Activated CD8-positive, alpha-beta T cell treated with anti-CD3 and anti-CD28 coated beads, Interleukin-2, amount 10 ng/mL, durations not matched to agents 7 days and 5 days (primary cell): ENCODE measurements around the gene ZBTB7A. TPM values are rescaled to one million over a fixed set of nuclear protein-coding genes. Genes with fewer than 3 reads are reported as not detected.
"Not testable (repeated sequence)": the region's sequence is repeated elsewhere in the genome, so short reads cannot be mapped to it uniquely, and the experiment has no call there.

Experiments used
- ATAC-seq: fragments of 150-1000 bp; cut with Tn5 transposase; one replicate; pipeline ENCODE4 v1.10.0; 2021; ENCODE audit warnings: moderate library complexity
- CTCF ChIA-PET: fragments of 350-600 bp; sonication (Branson Sonifier 250); formaldehyde crosslinking; loops from one replicate; lab custom pipeline; 2021; ENCODE audit warnings: antibody characterized with exemption; lab: Charles Lee
- POLR2A ChIA-PET: fragments of 350-600 bp; sonication (Branson Sonifier 250); formaldehyde crosslinking; loops from one replicate; lab custom pipeline; 2021; ENCODE audit warnings: antibody characterized with exemption; lab: Charles Lee
- DNase-seq: peaks from one replicate; pipeline ENCODE4 v3.0.0-alpha.2; 2020
- H3K27ac Mint-ChIP-seq: one replicate; pipeline ENCODE4 v1.8.0; 2021; ENCODE audit warnings: mild to moderate bottlenecking, mixed read lengths
- H3K27me3 Mint-ChIP-seq: one replicate; pipeline ENCODE4 v1.8.0; 2021; ENCODE audit warnings: low read depth, mixed read lengths
- H3K36me3 Mint-ChIP-seq: one replicate; pipeline ENCODE4 v1.8.0; 2021; ENCODE audit warnings: low read depth, mixed read lengths
- H3K4me1 Mint-ChIP-seq: one replicate; pipeline ENCODE4 v1.8.0; 2021; ENCODE audit warnings: low read depth, mixed read lengths
- H3K4me3 Mint-ChIP-seq: one replicate; pipeline ENCODE4 v1.8.0; 2021; ENCODE audit warnings: mild to moderate bottlenecking, mixed read lengths
- H3K9me3 Mint-ChIP-seq: one replicate; pipeline ENCODE4 v1.8.0; 2022; ENCODE audit warnings: mixed read lengths; ENCODE audit not compliant: insufficient read depth
- total RNA-seq, 2 experiments: library from RNA; stranded (reverse); gene quantifications; one replicate each; pipeline ENCODE4 v1.2.3, GENCODE V29; 2021

Gene ZBTB7A
- total RNA-seq, 2 experiments from 2014 or later: 59.1 to 63.1 TPM

DNA sequence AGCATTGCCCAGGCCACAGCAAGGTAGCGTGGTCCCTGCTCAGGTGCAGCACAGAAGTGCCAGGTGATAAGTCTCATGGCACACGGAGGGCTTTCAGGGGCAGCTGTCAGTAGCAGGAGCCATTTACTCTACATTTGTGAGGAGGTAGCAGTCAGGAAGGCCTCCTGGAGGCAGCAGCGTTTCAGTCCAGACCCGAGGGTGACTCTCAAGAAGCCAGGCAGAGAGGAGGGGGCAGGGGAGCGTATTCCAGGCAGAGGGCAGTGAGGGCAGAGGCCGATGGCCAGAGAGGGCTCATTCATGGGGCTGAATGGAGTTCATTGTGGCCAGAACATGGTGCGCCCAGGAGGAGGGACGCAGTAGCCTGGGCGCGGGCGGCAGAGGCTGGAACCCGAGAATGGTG is 50.2 kb downstream of the ZBTB7A start:
- peaks cover 8% of the 10 kb centered on the region for H3K4me1 Mint-ChIP-seq
- peaks cover 13% of the 10 kb centered on the region for H3K36me3 Mint-ChIP-seq
- ATAC-seq: no peak
- CTCF ChIA-PET: no interaction called here
- POLR2A ChIA-PET: interaction anchor here (0.6 kb wide), 1 partner anchor 15 kb away, joined by 3 read pairs; no protein-coding TSS in a partner anchor
- H3K27ac Mint-ChIP-seq: no peak overlapping the region
- H3K4me3 Mint-ChIP-seq: no peak overlapping the region
- no peaks in the 10 kb centered on the region for H3K27me3 Mint-ChIP-seq
- H3K9me3 Mint-ChIP-seq: no peaks in the 10 kb centered on the region
- DNase-seq: no peak

DNA sequence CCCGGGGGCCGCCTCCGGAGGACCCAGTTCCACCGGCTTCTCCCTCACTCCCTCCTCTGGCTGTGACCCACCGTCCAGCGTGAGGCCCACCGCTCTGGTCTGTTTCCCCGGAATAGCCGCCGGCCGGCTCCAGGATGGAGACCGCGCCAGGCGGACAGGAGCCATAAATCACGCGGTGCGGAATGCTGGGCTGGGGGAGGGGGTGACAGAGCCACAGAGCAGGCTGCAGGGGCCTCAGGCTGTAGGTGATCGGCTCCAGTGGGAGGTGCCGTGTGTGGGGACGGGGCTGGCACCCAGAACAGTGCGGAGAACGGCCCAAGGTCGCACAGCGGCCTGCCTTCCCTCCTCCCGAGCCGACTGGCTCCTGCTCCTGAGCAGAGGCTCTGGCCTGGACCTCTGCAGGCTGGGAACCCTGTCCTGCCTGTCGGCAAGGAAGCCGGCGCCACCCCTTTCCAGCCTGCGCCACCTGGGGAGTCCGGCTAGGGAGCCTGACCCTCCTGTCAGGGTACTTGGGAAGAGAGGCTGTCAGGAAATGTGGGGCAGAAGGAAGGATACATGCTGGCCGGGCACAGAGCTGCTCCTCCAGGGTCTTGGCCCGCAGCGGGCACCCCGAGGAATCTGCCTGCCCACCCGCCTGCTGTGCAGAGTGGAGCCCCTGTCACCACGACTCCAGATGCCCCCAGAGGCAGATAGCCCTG is 50.8 kb downstream of the ZBTB7A start:
- Mint-ChIP-seq H3K4me3 (no peak overlapping the region), H3K27me3 (no peaks in the 10 kb centered on the region), H3K4me1 (peaks cover 8% of the 10 kb centered on the region), H3K36me3 (peaks cover 9% of the 10 kb centered on the region), H3K27ac (no peak overlapping the region), H3K9me3 (no peaks in the 10 kb centered on the region)
- no peak for ATAC-seq
- DNase-seq: no peak
- POLR2A ChIA-PET: interaction anchor here (0.6 kb wide), 1 partner anchor 16 kb away, joined by 3 read pairs; no protein-coding TSS in a partner anchor
- CTCF ChIA-PET: no interaction called here

DNA sequence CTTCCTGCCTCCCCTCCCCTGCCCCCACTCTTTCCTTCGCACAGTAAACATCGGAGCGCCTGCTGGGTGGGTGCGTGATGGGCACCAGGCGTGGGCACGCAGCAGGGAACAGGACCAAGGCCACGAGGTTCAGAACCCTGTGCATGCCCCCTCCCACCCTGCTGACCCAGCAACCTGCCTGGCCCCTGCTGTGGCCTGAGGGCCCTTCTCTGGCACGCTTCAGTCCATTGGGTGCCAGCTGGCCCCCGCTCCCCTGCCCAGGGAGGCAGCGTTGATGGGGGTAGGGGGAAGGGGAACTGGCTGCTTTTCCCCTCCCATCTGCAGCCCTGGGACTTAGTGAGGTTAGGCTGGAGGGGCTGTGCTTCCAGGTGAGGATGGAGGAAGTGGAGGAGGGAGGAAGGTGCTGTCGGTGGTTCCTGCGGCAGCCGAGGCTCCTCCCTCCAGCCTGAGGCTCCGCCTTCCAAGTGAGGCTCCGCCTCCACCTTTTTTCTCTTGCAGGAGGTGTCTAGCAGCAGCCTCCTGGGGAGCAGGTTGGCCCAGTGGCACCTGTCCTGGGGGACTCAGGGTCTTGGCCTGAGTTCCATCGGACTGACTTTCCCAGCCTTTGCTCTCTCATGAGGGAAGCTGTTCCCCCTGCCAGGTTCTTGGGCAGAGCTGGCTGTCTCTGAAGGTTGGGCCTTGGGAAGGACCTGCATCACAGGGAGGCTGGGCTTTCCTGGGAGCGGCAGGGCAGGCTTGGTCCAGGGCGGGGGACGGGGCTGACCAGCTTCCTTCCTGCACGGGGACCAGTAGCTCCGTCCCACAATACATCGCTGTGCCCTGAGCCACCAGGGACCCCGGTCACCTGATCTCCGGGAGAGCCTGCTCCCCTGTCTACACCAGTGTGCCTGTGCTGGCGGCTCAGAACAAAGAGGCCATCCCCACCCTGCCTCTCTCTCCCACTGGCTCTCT is 51.9 kb downstream of the ZBTB7A start:
- DNase-seq: peak; percentile 56
- Mint-ChIP-seq H3K9me3 (no peaks in the 10 kb centered on the region), H3K4me3 (no peak overlapping the region), H3K4me1 (peaks cover 8% of the 10 kb centered on the region), H3K27me3 (no peaks in the 10 kb centered on the region), H3K27ac (no peak overlapping the region), H3K36me3 (peaks cover 9% of the 10 kb centered on the region)
- peak; percentile 52 for ATAC-seq
- ChIA-PET POLR2A (no interaction called here), CTCF (no interaction called here)

DNA sequence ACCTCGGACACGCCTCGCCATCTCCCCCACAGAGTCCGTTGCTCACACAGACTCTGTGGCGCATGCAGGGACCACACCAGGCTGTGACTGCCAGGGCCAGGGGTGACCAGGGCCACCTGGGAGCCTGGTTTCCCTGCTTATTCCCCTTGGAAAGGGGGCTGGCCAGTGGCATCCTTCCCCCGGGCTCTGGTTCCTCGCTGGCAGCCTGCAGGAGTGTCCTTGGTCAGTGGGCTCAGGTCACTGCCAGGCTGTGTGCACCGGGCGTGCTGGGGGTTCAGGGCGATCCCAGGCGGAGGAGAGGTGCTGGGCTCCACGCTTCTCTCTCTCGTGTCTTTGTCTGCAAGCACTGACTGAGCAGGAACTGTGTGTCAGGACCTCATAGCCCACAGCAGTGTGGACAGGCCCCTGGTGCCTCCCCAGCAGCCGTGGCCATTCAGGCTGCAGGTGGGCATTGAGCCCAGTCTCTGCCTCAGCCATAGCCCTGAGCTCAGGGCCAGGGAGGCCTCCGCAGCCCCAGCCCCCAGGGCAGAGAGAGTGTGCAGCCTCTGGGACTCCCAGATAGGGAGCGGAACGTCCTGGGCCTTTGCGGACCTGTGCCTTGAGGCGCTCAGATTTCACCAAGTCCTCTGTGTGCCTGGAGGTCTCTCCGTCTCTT is 52.7 kb downstream of the ZBTB7A start:
- ATAC-seq (no peak), DNase-seq (no peak)
- peaks cover 9% of the 10 kb centered on the region for H3K36me3 Mint-ChIP-seq
- H3K9me3 Mint-ChIP-seq: no peaks in the 10 kb centered on the region
- no peak overlapping the region for H3K4me3 Mint-ChIP-seq
- CTCF ChIA-PET: no interaction called here
- H3K27ac Mint-ChIP-seq: no peak overlapping the region
- POLR2A ChIA-PET: no interaction called here
- H3K27me3 Mint-ChIP-seq: no peaks in the 10 kb centered on the region
- H3K4me1 Mint-ChIP-seq: peaks cover 16% of the 10 kb centered on the region

DNA sequence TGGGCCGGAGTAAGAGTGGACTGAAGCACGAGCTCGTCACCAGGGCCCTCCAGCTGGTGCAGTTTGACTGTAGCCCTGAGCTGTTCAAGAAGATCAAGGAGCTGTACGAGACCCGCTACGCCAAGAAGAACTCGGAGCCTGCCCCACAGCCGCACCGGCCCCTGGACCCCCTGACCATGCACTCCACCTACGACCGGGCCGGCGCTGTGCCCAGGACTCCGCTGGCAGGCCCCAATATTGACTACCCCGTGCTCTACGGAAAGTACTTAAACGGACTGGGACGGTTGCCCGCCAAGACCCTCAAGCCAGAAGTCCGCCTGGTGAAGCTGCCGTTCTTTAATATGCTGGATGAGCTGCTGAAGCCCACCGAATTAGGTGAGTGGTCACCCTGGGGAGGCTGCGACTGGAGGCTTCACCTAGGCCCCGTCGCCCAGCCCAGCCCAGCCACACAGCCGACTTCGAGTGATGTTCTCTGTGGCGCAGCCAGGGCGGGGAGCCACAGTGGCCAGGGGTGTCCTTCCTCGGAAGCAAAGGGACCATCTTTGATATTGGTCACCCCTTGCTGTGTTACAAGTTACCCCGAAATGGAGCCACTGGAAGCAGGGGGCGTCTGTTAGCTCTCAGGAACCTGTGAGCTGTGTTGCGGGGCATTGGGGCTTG is 53.6 kb downstream of the ZBTB7A start:
- peaks cover 6% of the 10 kb centered on the region for H3K36me3 Mint-ChIP-seq
- DNase-seq: no peak
- H3K4me1 Mint-ChIP-seq: peaks cover 24% of the 10 kb centered on the region
- ChIA-PET POLR2A (no interaction called here), CTCF (no interaction called here)
- no peak overlapping the region for H3K4me3 Mint-ChIP-seq
- no peaks in the 10 kb centered on the region for H3K9me3 Mint-ChIP-seq
- no peak for ATAC-seq
- H3K27ac Mint-ChIP-seq: no peak overlapping the region
- H3K27me3 Mint-ChIP-seq: no peaks in the 10 kb centered on the region

DNA sequence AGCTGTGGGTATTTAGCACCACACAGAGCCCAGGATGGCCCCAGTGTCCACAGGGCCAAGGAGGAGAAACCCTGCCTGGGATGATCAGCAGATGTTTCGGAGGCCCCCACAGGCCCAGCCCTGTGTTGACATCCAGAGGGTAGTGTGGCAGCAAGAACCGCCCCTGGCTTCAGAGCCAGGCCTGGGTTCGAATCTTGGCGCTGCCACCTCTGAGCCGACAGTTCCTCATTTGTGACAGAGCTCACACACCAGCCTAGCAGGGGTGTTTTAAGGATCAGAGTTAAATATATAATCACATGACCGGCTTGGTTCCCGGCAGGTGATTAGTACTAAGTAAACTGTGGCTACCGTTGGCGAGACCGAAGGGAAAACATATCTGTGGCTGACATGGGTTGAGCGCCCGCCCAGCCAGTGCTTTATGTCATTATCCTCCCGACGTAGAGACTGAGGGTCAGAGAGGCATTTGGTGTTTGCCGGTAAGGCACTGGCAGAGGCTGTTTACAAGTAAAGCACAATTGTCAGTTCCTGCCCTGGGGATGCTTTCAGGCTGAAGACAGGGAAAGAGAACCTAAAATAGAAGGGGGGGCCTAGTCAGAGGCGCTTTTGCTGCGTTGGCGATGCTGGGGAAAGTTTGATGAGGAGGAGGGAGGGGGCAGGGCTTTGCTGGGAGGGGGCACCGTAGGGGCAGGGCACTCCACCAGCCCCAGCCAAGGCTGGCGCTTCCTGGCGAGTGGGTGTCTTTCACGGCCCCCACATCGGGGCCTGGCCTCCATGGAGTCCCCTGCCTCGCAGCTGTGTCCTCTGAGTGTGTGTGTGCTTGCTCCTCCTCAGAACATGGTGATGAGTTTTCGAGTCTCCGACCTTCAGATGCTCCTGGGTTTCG is 54.4 kb downstream of the ZBTB7A start:
- Mint-ChIP-seq H3K27ac (no peak overlapping the region), H3K36me3 (peaks cover 5% of the 10 kb centered on the region), H3K9me3 (no peaks in the 10 kb centered on the region), H3K27me3 (no peaks in the 10 kb centered on the region), H3K4me3 (no peak overlapping the region), H3K4me1 (peaks cover 24% of the 10 kb centered on the region)
- ATAC-seq: no peak
- DNase-seq: no peak
- CTCF ChIA-PET: no interaction called here
- POLR2A ChIA-PET: no interaction called here

DNA sequence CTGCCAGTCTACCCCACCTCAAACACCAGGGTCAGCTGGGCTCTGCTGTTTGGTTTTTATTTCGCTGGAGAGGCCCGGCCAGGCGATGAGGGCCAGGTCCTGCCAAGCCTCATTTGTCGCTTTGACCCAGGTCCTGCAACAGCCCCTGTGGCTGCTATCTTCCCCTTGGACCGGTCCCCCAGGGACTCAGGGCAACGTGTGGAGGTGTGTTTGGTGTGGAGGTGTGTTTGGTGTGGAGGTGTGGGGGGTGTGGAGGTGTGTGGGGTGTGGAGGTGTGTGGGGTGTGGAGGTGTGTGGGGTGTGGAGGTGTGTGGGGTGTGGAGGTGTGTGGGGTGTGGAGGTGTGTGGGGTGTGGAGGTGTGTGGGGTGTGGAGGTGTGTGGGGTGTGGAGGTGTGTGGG is 55.3 kb downstream of the ZBTB7A start:
- POLR2A ChIA-PET, H3K36me3 Mint-ChIP-seq, H3K9me3 Mint-ChIP-seq, H3K4me3 Mint-ChIP-seq, CTCF ChIA-PET, ATAC-seq, H3K27me3 Mint-ChIP-seq, H3K27ac Mint-ChIP-seq, DNase-seq: not testable (repeated sequence)
- H3K4me1 Mint-ChIP-seq: peaks cover 24% of the 10 kb centered on the region

DNA sequence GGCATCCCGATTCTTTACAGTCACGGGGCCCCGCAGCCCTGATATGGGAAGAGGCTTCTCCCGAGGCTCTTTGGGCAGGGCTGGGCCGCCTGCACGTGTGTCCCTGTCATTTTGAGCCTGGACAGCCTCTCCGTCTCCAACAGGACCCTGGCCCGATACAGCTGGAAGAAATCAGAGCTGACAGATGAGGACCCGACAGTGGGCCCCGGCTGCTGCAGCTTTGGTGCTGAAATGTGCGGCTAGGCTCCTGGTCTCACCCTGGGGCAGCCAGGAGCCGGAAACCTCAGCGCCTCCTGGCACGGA is 55.9 kb downstream of the ZBTB7A start:
- no peaks in the 10 kb centered on the region for H3K27me3 Mint-ChIP-seq
- DNase-seq: no peak
- H3K9me3 Mint-ChIP-seq: no peaks in the 10 kb centered on the region
- H3K4me1 Mint-ChIP-seq: peaks cover 26% of the 10 kb centered on the region
- no peak for ATAC-seq
- H3K4me3 Mint-ChIP-seq: no peak overlapping the region
- CTCF ChIA-PET: no interaction called here
- POLR2A ChIA-PET: no interaction called here
- no peak overlapping the region for H3K27ac Mint-ChIP-seq
- peaks cover 3% of the 10 kb centered on the region for H3K36me3 Mint-ChIP-seq

DNA sequence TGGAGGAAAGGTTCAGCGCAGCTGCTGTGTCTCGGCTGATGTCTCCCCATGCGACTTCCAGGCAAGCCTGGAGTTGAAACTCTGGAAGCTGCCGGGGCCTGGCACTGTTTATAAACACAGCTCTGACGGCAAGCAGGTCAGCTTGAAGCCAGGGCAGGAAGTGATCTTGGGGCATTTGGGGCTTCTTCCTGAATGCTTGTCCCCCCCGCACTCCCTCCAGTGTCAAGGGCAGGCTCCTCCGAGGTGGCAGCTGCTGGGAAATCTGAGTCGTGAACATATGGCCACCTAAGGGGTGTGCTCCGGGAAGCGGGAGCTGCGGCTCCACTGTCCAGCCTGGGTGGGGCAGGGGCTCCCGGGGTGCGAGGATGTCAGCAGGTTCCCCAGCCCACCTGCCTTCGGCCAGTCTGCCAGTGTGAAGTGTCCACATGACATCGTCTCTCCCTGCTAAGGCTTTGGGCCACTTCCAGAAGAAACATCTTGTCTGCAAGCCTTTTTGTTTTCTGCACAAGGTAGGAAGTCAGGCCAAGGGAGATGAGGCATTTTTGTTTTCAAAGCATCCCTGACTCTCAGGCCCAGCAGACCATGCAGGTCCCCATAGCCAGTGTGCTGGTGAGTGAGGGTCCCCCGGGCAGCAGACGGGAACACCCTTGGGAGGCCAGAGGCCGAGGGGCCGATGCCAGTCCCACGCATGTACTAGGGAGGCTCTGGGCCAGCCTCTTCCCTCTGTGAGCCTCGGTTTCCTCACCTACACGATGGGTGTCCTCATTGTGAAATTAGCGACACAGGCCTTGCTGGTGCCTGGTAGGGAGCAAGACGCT is 56.5 kb downstream of the ZBTB7A start:
- POLR2A ChIA-PET: no interaction called here
- no peak overlapping the region for H3K4me3 Mint-ChIP-seq
- H3K27ac Mint-ChIP-seq: no peak overlapping the region
- CTCF ChIA-PET: no interaction called here
- no peak for DNase-seq
- H3K4me1 Mint-ChIP-seq: peaks cover 26% of the 10 kb centered on the region
- H3K36me3 Mint-ChIP-seq: peaks cover 5% of the 10 kb centered on the region
- ATAC-seq: no peak
- no peaks in the 10 kb centered on the region for H3K27me3 Mint-ChIP-seq
- H3K9me3 Mint-ChIP-seq: no peaks in the 10 kb centered on the region

DNA sequence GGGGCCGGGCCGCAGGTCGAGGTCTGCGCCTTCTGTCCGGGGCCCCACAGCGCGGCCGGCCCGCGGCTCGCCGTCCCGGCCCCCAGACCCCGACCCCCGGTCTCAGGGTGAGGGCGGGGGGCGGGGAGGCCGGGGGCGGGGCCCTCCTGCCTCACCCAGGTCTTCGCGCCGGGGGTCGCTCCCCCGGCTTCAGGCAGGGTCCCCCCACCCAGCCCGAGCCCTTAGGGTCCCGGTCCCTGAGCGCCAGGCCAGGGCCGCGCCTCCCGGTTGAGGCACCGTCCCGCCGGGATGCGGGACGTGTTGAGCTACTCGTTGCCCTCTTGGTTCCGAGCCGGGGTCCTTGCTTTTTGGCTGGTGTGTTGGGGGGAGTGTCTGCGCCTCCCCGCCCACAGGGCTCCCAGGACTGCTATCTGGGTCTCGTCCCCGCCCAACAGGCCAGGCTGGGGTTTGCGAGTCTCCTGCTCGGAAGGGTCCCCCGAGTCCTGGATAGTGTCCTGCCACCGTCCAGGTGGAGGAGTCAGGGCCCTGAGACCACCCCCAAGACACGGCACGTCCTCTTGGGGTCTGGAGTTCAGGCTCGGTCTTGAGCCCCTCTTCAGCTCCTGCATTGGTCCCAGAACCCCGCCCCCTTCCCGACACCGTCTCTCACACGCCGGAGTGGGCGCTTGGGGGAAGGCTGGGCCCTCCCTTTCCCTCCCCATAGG is 58.7 kb downstream of the ZBTB7A start:
- H3K4me3 Mint-ChIP-seq: peak overlapping the region; percentile 83
- peaks cover 18% of the 10 kb centered on the region for H3K4me1 Mint-ChIP-seq
- ChIA-PET CTCF (interaction anchor here (1.2 to 3.9 kb wide), 5 partner anchors 13 to 200 kb away, joined by 3 to 29 read pairs (median 7); partner anchors contain the start of gene EEF2), POLR2A (interaction anchor here (0.6 to 2.7 kb wide), 4 partner anchors 20 to 161 kb away, joined by 3 to 17 read pairs (median 4); partner anchors contain the start of gene EEF2)
- peaks cover 2% of the 10 kb centered on the region for H3K36me3 Mint-ChIP-seq
- H3K9me3 Mint-ChIP-seq: no peaks in the 10 kb centered on the region
- H3K27me3 Mint-ChIP-seq: no peaks in the 10 kb centered on the region
- ATAC-seq: peak; percentile 3
- DNase-seq: peak; percentile 49
- H3K27ac Mint-ChIP-seq: peak overlapping the region; percentile 46
